Body of pancreas (tissue), 4 donors: ENCODE results near the gene DHX16. TPM values are rescaled to one million over a fixed set of nuclear protein-coding genes. Genes with fewer than 3 reads are reported as not detected.

Experiments used
- ATAC-seq: fragments of 150-250 bp; one replicate; pipeline ENCODE4 v1.9.1; 2016
- DNase-seq, 4 donors: peaks; one replicate each; pipeline ENCODE4 v3.0.0-alpha.2; 2019
- H3K27ac ChIP-seq, 4 donors: fragments of 200-600 bp; sonication (generic); 1 replicate in 3 of 4; 2 replicates in 1 of 4; pipeline versions ENCODE4 v1.5.1 to v1.6.1; 2016 to 2019; ENCODE audit warnings: mild to moderate bottlenecking in 1 of 4, mixed read lengths in 1 of 4, moderate library complexity in 1 of 4
- H3K27me3 ChIP-seq, 2 donors: fragments of 200-600 bp; sonication (generic); one replicate each; pipeline ENCODE4 v1.6.0; 2016; ENCODE audit warnings: mild to moderate bottlenecking in 1 of 2
- H3K36me3 ChIP-seq, 2 donors: fragments of 200-600 bp; sonication (generic); replicated peaks in 1 of 2; 2 replicates each; pipeline ENCODE4 v1.5.1; 2016; ENCODE audit warnings: low read depth in 2 of 2; ENCODE audit not compliant: insufficient read depth in 1 of 2
- H3K4me1 ChIP-seq: fragments of 200-600 bp; sonication (generic); one replicate; pipeline ENCODE4 v1.6.0; 2016
- H3K4me3 ChIP-seq, 2 donors: fragments of 200-600 bp; sonication (generic); 1 replicate in 1 of 2; 2 replicates in 1 of 2; pipeline ENCODE4 v1.5.1; 2016 to 2019
- H3K9me3 ChIP-seq, 3 donors: fragments of 200-600 bp; sonication (generic); 1 replicate in 2 of 3; 2 replicates in 1 of 3; pipeline ENCODE4 v1.5.1; 2016
- POLR2A ChIP-seq, 3 donors: fragments of 450-650 bp; IDR thresholded peaks; one replicate each; pipeline ENCODE4 v1.6.1; 2016; ENCODE audit warnings: antibody characterized with exemption in 3 of 3, mild to moderate bottlenecking in 2 of 3
- WGBS, 2 donors: methylation state at CpG; one replicate each; pipeline ENCODE4 v1.1.5; 2017; 5-methylcytosine and 5-hydroxymethylcytosine counted together
- intact Hi-C: fragments of 100-400 bp; cut with DNase I; formaldehyde crosslinking; loops from one replicate; pipeline ENCODE4 v1.15.1; 2023
- total RNA-seq, 2 donors: library from RNA; depleted of rRNA; stranded (reverse); fragments of >200 nt; gene quantifications; one replicate each; pipeline ENCODE4 v1.1.0, GENCODE V29; 2016
- TF ChIP-seq, protein P1 (sequence below), 7 experiments: fragments of 450-650 bp in 4 of 7; fragments of 200-600 bp in 3 of 7; sonication (generic) in 3 of 7; IDR thresholded peaks; one replicate each; pipeline ENCODE4 v1.5.1; 2016 to 2019; ENCODE audit warnings: antibody characterized with exemption in 7 of 7

Gene DHX16
- total RNA-seq, 2 donors from 2014 or later: 12.2 to 24.4 TPM

DNA sequence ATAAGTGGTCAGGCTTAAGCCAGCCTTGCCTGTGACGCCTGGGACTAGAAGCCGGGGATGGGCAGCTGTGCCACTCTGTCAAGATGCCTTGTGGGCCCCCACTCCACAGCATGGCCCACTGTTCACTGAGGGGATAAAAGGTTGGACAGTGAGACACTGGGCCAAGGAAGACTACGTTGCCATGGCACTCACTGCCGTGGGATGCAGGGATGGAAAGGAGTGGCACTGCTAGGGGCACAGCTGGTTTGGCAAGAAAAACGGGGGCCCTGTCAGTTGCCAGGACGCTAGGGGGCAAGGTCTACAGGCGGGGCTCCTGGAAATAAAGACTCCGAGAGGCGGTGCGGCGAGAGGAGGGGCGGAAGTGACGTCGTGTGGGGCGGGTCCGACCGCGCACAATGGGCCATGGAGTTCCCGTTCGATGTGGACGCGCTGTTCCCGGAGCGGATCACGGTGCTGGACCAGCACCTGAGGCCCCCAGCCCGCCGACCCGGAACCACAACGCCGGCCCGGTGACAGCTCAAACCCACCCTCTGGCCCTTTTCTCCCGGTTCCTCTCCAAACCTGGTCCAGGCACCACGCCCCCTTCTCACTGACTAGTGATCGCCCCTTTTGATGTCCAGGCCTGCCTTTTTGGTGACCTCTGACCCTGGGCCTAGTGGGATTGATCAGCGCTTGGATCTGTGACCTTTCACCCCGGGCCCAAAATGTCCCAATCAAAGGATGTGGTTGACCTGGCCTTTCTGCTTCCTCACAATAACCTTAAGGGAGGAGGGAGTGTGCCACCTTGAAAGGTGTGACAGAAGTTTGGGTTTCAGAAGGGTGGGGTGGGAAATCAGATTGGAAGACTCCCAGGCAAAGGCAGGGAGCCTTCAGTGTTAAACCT, 46.1 kb downstream of the DHX16 start, which contains the start of gene ATAT1:
Gene ATAT1, plus strand, starts transcription at position 391 of the 883 bp plus-strand sequence.
- peaks cover 12% of the 10 kb centered on the region for H3K4me1 ChIP-seq
- intact Hi-C loops: no loop called here
- peak within 1 kb of the TSS; percentile 74 to 85 (median 79) for H3K27ac ChIP-seq
- H3K36me3 ChIP-seq: peaks cover 4 to 27% of the 10 kb centered on the region in 2 donors
- ATAC-seq (peak; percentile 94), DNase-seq (peak; percentile 88 to 91 (median 90))
- WGBS, 2 donors: 0 to 3% methylated on average over 26 to 36 of the region's 36 CpGs
- no peaks in the 10 kb centered on the region for H3K9me3 ChIP-seq
- TF ChIP-seq, protein P1, sequence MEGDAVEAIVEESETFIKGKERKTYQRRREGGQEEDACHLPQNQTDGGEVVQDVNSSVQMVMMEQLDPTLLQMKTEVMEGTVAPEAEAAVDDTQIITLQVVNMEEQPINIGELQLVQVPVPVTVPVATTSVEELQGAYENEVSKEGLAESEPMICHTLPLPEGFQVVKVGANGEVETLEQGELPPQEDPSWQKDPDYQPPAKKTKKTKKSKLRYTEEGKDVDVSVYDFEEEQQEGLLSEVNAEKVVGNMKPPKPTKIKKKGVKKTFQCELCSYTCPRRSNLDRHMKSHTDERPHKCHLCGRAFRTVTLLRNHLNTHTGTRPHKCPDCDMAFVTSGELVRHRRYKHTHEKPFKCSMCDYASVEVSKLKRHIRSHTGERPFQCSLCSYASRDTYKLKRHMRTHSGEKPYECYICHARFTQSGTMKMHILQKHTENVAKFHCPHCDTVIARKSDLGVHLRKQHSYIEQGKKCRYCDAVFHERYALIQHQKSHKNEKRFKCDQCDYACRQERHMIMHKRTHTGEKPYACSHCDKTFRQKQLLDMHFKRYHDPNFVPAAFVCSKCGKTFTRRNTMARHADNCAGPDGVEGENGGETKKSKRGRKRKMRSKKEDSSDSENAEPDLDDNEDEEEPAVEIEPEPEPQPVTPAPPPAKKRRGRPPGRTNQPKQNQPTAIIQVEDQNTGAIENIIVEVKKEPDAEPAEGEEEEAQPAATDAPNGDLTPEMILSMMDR (IDR thresholded peaks at IDR 0.05): peak in 6 of 7 experiments; percentile 7 to 54 (median 46)
- peak; percentile 18 to 66 (median 62) for TF ChIP-seq POLR2A (IDR thresholded peaks at IDR 0.05)
- no peak within 1 kb of the TSS for H3K4me3 ChIP-seq
- no peaks in the 10 kb centered on the region for H3K27me3 ChIP-seq

DNA sequence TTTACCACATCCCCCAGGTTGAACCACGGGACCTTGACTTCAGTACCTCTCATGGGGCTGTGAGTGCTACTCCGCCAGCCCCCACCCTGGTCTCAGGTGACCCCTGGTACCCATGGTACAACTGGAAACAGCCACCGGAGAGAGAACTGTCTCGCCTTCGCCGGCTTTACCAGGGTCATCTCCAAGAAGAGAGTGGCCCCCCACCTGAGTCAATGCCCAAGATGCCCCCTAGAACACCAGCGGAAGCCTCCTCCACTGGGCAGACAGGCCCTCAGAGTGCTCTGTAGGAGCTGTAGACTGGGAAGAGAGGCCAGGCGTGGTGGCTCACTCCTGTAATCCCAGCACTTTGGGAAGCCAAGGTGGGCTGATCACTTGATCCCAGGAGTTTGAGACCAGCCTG, 47.3 kb downstream of the DHX16 start:
- no peak for DNase-seq
- peaks cover 4 to 29% of the 10 kb centered on the region in 2 donors for H3K36me3 ChIP-seq
- TF ChIP-seq POLR2A (IDR thresholded peaks at IDR 0.05): no peak
- TF ChIP-seq, protein P1 (IDR thresholded peaks at IDR 0.05): no peak
- ATAC-seq: no peak
- intact Hi-C loops: no loop called here
- no peak overlapping the region for H3K27ac ChIP-seq
- peaks cover 12% of the 10 kb centered on the region for H3K4me1 ChIP-seq
- H3K27me3 ChIP-seq: no peaks in the 10 kb centered on the region
- 93 to 100% methylated on average over 5 to 8 of the region's 8 CpGs for WGBS, 2 donors
- H3K9me3 ChIP-seq: no peaks in the 10 kb centered on the region
- H3K4me3 ChIP-seq: no peak overlapping the region

DNA sequence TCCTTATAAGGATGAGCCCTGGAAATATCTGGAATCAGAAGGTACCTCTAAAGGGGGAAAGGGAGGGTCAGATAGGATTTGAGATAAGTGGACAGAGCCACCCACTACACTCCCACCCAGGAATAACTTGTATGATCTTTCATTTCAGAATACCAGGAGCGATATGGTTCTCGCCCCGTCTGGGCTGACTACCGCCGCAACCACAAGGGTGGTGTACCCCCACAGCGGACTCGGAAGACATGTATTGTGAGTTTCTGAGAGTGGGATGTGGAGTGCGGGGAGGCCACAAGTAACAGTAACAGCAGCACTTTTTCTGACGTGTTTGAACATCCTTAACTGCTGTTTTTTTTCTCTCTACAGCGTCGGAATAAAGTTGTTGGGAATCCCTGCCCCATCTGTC, 53.2 kb downstream of the DHX16 start:
- Histone ChIP-seq H3K9me3 (no peaks in the 10 kb centered on the region), H3K4me1 (peaks cover 15% of the 10 kb centered on the region), H3K27me3 (no peaks in the 10 kb centered on the region), H3K4me3 (no peak overlapping the region), H3K27ac (peak overlapping the region in 2 of 4 donors; percentile 96), H3K36me3 (peaks cover 0 to 21% of the 10 kb centered on the region in 2 donors)
- intact Hi-C loops: no loop called here
- WGBS, 2 donors: 90 to 93% methylated on average over 11 of the region's 11 CpGs
- ATAC-seq (no peak), DNase-seq (no peak)
- TF ChIP-seq POLR2A (IDR thresholded peaks at IDR 0.05): no peak
- TF ChIP-seq, protein P1 (IDR thresholded peaks at IDR 0.05): no peak

DNA sequence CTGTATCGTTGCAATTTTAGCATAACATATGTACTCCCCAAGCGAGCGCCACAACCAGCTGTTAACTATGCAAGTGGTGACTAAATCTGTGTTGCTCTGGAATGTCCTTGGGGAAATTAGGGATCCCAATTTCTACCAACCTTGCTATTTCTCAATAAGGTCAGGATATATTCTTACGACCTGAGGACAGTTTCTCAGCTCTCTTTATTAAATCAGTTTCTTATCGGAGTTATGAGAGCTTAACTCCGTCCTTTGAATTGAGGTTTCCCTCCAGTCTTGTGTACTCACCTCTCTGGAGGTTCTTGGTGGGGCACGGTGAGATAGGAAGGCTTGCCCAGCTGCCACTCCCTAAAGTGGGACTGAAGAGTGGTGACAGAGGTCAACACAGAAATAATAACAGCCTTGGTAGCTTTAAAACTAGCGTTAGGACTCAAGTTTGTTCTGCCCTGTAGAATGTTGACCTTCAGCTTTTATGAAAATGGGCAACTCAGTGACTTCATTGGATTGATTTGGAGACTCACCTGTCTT, 54.5 kb downstream of the DHX16 start:
- intact Hi-C loops: no loop called here
- ATAC-seq (no peak), DNase-seq (no peak)
- no peaks in the 10 kb centered on the region for H3K27me3 ChIP-seq
- peak overlapping the region; percentile 95 to 97 (median 96) for H3K27ac ChIP-seq
- peaks cover 0 to 15% of the 10 kb centered on the region in 2 donors for H3K36me3 ChIP-seq
- TF ChIP-seq, protein P1 (IDR thresholded peaks at IDR 0.05): no peak
- TF ChIP-seq POLR2A (IDR thresholded peaks at IDR 0.05): no peak
- peaks cover 24% of the 10 kb centered on the region for H3K4me1 ChIP-seq
- H3K4me3 ChIP-seq: peak overlapping the region; percentile 49
- no peaks in the 10 kb centered on the region for H3K9me3 ChIP-seq
- 3 to 7% methylated on average over 8 of the region's 8 CpGs for WGBS, 2 donors
